Loucy (cell line): ENCODE measurements around the gene CREG1.
A peak's percentile ranks its signal among the peaks of the same experiment; 100 is the strongest.

ENCODE experiments used
- H2AFZ ChIP-seq: fragments of 200-600 bp; sonication (generic); 2 replicates; pipeline ENCODE4 v1.6.0; 2016; ENCODE audit warnings: antibody characterized with exemption, mild to moderate bottlenecking, low read length, moderate library complexity
- H3F3A ChIP-seq: fragments of 200-600 bp; 2 replicates; pipeline ENCODE4 v1.6.0; 2016; ENCODE audit warnings: antibody characterized with exemption, low read depth, mild to moderate bottlenecking
- H3K27me3 ChIP-seq: fragments of 200-600 bp; sonication (generic); 2 replicates; pipeline ENCODE4 v1.6.1; 2014; ENCODE audit warnings: low read length, mild to moderate bottlenecking; ENCODE audit not compliant: insufficient read depth, poor library complexity, severe bottlenecking
- H3K36me3 ChIP-seq: fragments of 200-600 bp; sonication (generic); 2 replicates; pipeline ENCODE4 v1.6.1; 2016; ENCODE audit warnings: low read length; ENCODE audit not compliant: insufficient read depth
- H3K4me1 ChIP-seq: fragments of 200-600 bp; sonication (generic); 2 replicates; pipeline ENCODE4 v1.5.1; 2014; ENCODE audit warnings: low read length, mild to moderate bottlenecking; ENCODE audit not compliant: insufficient read depth, poor library complexity, severe bottlenecking
- H3K4me2 ChIP-seq: fragments of 200-600 bp; sonication (generic); 2 replicates; pipeline ENCODE4 v1.6.0; 2014; ENCODE audit warnings: antibody characterized with exemption, low read length, low read depth, mild to moderate bottlenecking; ENCODE audit not compliant: poor library complexity, severe bottlenecking
- H3K4me3 ChIP-seq: fragments of 200-600 bp; sonication (generic); 2 replicates; pipeline ENCODE4 v1.5.1; 2014; ENCODE audit warnings: low read length, mild to moderate bottlenecking, mixed read lengths; ENCODE audit not compliant: poor library complexity, severe bottlenecking
- H3K79me2 ChIP-seq: fragments of 200-600 bp; sonication (generic); 2 replicates; pipeline ENCODE4 v1.6.1; 2014; ENCODE audit warnings: low read length; ENCODE audit not compliant: insufficient read depth
- H3K9ac ChIP-seq: fragments of 200-600 bp; sonication (generic); 2 replicates; pipeline ENCODE4 v1.6.0; 2014; ENCODE audit warnings: mild to moderate bottlenecking, low read depth, low read length, moderate library complexity; ENCODE audit not compliant: poor library complexity, severe bottlenecking
- H3K9me2 ChIP-seq: fragments of 200-600 bp; sonication (generic); replicated peaks from 2 replicates; pipeline ENCODE4 v1.6.1; 2016; ENCODE audit warnings: low read depth, low read length, mixed read lengths
- H3K9me3 ChIP-seq: fragments of 200-600 bp; sonication (generic); 2 replicates; pipeline ENCODE4 v1.6.1; 2014; ENCODE audit warnings: mild to moderate bottlenecking, antibody characterized with exemption, low read length, low read depth; ENCODE audit not compliant: insufficient read depth
- H4K20me1 ChIP-seq: fragments of 200-600 bp; sonication (generic); 2 replicates; pipeline ENCODE4 v1.6.0; 2014; ENCODE audit warnings: antibody characterized with exemption, low read length, mild to moderate bottlenecking; ENCODE audit not compliant: insufficient read depth, poor library complexity, severe bottlenecking
- EZH2phosphoT487 ChIP-seq: fragments of 200-600 bp; IDR thresholded peaks from 2 replicates; pipeline ENCODE4 v1.6.1; 2018; ENCODE audit warnings: antibody characterized with exemption, mild to moderate bottlenecking, moderate library complexity, borderline replicate concordance
- TF ChIP-seq, protein P1 (sequence below): fragments of 200-600 bp; sonication (generic); conservative IDR thresholded peaks from 2 replicates; pipeline ENCODE4 v1.5.1; 2014; ENCODE audit warnings: mild to moderate bottlenecking, antibody characterized with exemption, low read length

Gene CREG1

DNA sequence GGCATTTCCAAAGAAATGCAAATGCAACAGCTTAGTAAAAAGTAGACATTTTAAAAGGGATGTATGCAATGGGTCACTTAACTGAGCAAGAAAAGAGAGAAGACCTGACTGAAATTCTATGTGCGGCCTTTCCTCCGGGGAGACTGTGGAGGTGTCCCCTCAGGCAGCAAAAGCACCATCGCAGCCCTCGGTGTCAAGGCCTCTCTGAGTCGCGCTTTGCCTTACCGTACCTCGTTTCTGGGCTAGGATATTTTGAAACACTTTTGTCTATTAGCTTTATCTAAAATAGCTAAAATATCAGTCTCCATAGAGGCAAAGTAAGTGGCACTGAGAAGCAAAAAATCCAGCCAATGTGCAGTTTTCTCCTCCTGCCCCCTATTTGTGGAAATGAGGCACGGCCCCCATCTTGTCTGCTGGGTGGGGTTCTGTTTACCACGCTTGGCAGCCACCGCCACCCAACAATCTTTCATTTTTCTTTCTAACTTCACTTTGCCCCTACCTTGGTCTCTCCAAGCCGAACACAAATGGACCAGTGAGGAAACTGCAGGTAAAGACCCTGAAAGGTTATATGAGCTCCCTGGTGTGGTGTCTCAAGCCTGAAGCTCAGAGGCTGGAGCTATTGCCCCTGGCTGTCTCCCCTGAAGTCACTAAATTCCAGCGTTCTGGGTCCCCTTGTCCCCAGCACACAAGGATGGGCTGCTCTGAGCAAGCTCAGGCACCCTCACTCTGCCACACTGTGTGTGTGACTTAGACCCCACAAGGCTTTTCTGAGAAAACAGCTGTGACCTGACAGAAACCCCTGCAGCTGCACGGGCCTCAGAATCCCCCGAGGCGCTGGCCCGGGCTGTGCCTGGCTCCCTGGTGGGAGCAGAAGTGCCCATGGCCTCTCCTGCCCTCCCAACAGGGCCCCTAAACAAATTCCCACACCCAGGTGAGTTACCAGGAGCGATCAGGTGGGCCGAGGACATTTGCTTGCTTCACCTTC lies 36.9 kb downstream of the CREG1 start:
- Histone ChIP-seq H3K79me2 (peaks cover 67% of the 10 kb centered on the region), H3K27me3 (no peaks in the 10 kb centered on the region), H3K9me2 (no peaks in the 10 kb centered on the region), H3K4me2 (peak overlapping the region; percentile 94), H3K4me1 (peaks cover 59% of the 10 kb centered on the region), H3K4me3 (peak overlapping the region; percentile 92), H2AFZ (peak overlapping the region; percentile 90), H3K9ac (peak overlapping the region; percentile 95), H4K20me1 (peaks cover 47% of the 10 kb centered on the region), H3K36me3 (no peaks in the 10 kb centered on the region), H3F3A (no peaks in the 10 kb centered on the region), H3K9me3 (no peaks in the 10 kb centered on the region)
- TF ChIP-seq, protein P1, sequence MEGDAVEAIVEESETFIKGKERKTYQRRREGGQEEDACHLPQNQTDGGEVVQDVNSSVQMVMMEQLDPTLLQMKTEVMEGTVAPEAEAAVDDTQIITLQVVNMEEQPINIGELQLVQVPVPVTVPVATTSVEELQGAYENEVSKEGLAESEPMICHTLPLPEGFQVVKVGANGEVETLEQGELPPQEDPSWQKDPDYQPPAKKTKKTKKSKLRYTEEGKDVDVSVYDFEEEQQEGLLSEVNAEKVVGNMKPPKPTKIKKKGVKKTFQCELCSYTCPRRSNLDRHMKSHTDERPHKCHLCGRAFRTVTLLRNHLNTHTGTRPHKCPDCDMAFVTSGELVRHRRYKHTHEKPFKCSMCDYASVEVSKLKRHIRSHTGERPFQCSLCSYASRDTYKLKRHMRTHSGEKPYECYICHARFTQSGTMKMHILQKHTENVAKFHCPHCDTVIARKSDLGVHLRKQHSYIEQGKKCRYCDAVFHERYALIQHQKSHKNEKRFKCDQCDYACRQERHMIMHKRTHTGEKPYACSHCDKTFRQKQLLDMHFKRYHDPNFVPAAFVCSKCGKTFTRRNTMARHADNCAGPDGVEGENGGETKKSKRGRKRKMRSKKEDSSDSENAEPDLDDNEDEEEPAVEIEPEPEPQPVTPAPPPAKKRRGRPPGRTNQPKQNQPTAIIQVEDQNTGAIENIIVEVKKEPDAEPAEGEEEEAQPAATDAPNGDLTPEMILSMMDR = 0 out of 2 replicates have a peak, but pooled peaks have one; percentile 15
- TF ChIP-seq EZH2phosphoT487 = no peak

DNA sequence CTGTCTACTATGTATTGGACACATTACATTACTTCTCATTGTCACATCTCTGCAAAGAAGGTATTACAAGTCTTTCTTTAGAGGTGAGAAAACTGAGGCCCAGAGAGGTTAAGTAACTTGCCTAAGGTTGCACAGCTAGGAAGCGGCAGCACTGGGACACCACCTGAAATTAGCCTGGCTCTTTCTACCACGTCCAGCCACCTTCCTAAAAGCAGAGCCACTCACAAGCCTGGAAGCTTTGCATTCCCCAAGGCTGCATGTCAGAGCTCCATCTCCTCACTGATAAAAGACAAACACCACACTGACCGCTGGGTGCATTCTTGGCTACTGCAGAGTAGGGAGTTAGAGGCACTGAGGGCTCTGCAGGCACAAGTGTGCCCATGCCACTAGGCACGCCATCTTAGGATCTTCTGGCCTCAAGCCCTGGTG lies 37.7 kb downstream of the CREG1 start:
- H3K4me2 ChIP-seq = peak overlapping the region; percentile 94
- H3K9me3 ChIP-seq = no peaks in the 10 kb centered on the region

GRCh38 chr1:167515461-167515860 lies 38.1 kb downstream of the CREG1 start:
- H2AFZ ChIP-seq = no peak overlapping the region
- H3K9ac ChIP-seq = peak overlapping the region; percentile 95
- peaks cover 71% of the 10 kb centered on the region for H3K4me1 ChIP-seq
- peak overlapping the region; percentile 92 for H3K4me3 ChIP-seq
- H3K9me2 ChIP-seq = no peaks in the 10 kb centered on the region
- H4K20me1 ChIP-seq = peaks cover 59% of the 10 kb centered on the region
- no peaks in the 10 kb centered on the region for H3F3A ChIP-seq
- peak overlapping the region; percentile 94 for H3K4me2 ChIP-seq
- no peaks in the 10 kb centered on the region for H3K36me3 ChIP-seq
- TF ChIP-seq, protein P1 = no peak
- no peak for TF ChIP-seq EZH2phosphoT487
- H3K9me3 ChIP-seq = no peaks in the 10 kb centered on the region
- H3K27me3 ChIP-seq = no peaks in the 10 kb centered on the region
- peaks cover 79% of the 10 kb centered on the region for H3K79me2 ChIP-seq

More for the DNA sequence above, 37.7 kb downstream of the CREG1 start:
- no peaks in the 10 kb centered on the region for H3K36me3 ChIP-seq
- no peak for TF ChIP-seq EZH2phosphoT487
- TF ChIP-seq, protein P1 = no peak
- no peaks in the 10 kb centered on the region for H3K9me2 ChIP-seq
- H2AFZ ChIP-seq = no peak overlapping the region
- peaks cover 75% of the 10 kb centered on the region for H3K79me2 ChIP-seq
- H3K4me3 ChIP-seq = peak overlapping the region; percentile 92
- H3K9ac ChIP-seq = peak overlapping the region; percentile 95
- peaks cover 67% of the 10 kb centered on the region for H3K4me1 ChIP-seq
- peaks cover 55% of the 10 kb centered on the region for H4K20me1 ChIP-seq
- no peaks in the 10 kb centered on the region for H3K27me3 ChIP-seq
- H3F3A ChIP-seq = no peaks in the 10 kb centered on the region
